Spinal cord (tissue), 10 donors: Measurements from ENCODE around the gene TBC1D22A. TPM values are rescaled to one million over a fixed set of nuclear protein-coding genes. Genes with fewer than 3 reads are reported as not detected.
A peak's percentile ranks its signal among the peaks of the same experiment; 100 is the strongest.

ENCODE experiments used
- DNase-seq, 6 donors: peaks; one replicate each; pipeline versions ENCODE4 v3.0.0 to v3.0.0-alpha.2; 2013 to 2015; ENCODE audit warnings: low spot score in 6 of 6, low read depth in 4 of 6
- H3K27ac ChIP-seq: one replicate; pipeline ENCODE4 v1.5.1; 2013; ENCODE audit warnings: low read depth, low read length, control low read depth
- H3K27me3 ChIP-seq: one replicate; pipeline ENCODE4 v1.6.1; 2013; ENCODE audit warnings: low read length; ENCODE audit not compliant: control insufficient read depth, insufficient read depth
- H3K36me3 ChIP-seq: one replicate; pipeline ENCODE4 v1.6.1; 2013; ENCODE audit warnings: low read length; ENCODE audit not compliant: control insufficient read depth, insufficient read depth
- H3K4me1 ChIP-seq: one replicate; pipeline ENCODE4 v1.6.1; 2013; ENCODE audit warnings: low read length; ENCODE audit not compliant: control insufficient read depth, insufficient read depth
- H3K4me3 ChIP-seq: one replicate; pipeline ENCODE4 v1.5.1; 2013; ENCODE audit warnings: low read depth, low read length, control low read depth
- H3K9me3 ChIP-seq: one replicate; pipeline ENCODE4 v1.6.1; 2013; ENCODE audit warnings: low read length; ENCODE audit not compliant: control insufficient read depth, insufficient read depth
- WGBS: methylation state at CpG from one replicate; pipeline ENCODE4 v1.1.5; 2013; ENCODE audit warnings: missing lambda C conversion rate; ENCODE audit not compliant: insufficient coverage; 5-methylcytosine and 5-hydroxymethylcytosine counted together
- polyA plus RNA-seq, 2 donors: library from polyadenylated mRNA; unstranded; fragments of 120-200 nt; gene quantifications; one replicate each; pipeline ENCODE4 v1.2.1, GENCODE V29; 2013; ENCODE audit not compliant: insufficient read length in 2 of 2
- total RNA-seq, 2 donors: library from RNA; depleted of rRNA in 1 of 2; stranded (reverse); fragments of 120-200 nt in 1 of 2; fragments of >200 nt in 1 of 2; gene quantifications; one replicate each; pipeline versions ENCODE4 v1.2.3 to v1.2.4, GENCODE V29; 2013 to 2014
- donor health status: healthy.

The TBC1D22A gene
- total and polyA plus RNA-seq, 4 donors = 7.1 to 14.6 (median 10.8) TPM

GRCh38 chr22:46968359-46968740 lies 205.9 kb downstream of the TBC1D22A start:
- no peak overlapping the region for H3K4me3 ChIP-seq
- H3K4me1 ChIP-seq = peaks cover 46% of the 10 kb centered on the region
- DNase-seq = no peak
- peaks cover 12% of the 10 kb centered on the region for H3K36me3 ChIP-seq
- no peaks in the 10 kb centered on the region for H3K27me3 ChIP-seq
- H3K9me3 ChIP-seq = no peaks in the 10 kb centered on the region
- WGBS = 97% methylated on average over 26 of the region's 27 CpGs
- no peak overlapping the region for H3K27ac ChIP-seq

- Histone ChIP-seq H3K4me1 (peaks cover 42% of the 10 kb centered on the region), H3K4me3 (no peak overlapping the region)
- WGBS = 95% methylated on average over 4 of the region's 6 CpGs
Observed at GRCh38 chr22:46968848-46969247, 206.4 kb downstream of the TBC1D22A start.

GRCh38 chr22:46969491-46969890 lies 207.0 kb downstream of the TBC1D22A start:
- Histone ChIP-seq H3K4me3 (no peak overlapping the region), H3K4me1 (peaks cover 38% of the 10 kb centered on the region), H3K36me3 (peaks cover 17% of the 10 kb centered on the region), H3K9me3 (no peaks in the 10 kb centered on the region), H3K27ac (no peak overlapping the region), H3K27me3 (no peaks in the 10 kb centered on the region)
- DNase-seq = no peak
- 83% methylated on average over 1 of the region's 4 CpGs for WGBS

More at GRCh38 chr22:46968848-46969247, 206.4 kb downstream of the TBC1D22A start:
- Histone ChIP-seq H3K9me3 (no peaks in the 10 kb centered on the region), H3K27me3 (no peaks in the 10 kb centered on the region), H3K27ac (no peak overlapping the region), H3K36me3 (peaks cover 12% of the 10 kb centered on the region)
- no peak for DNase-seq

GRCh38 chr22:46969961-46970360 lies 207.5 kb downstream of the TBC1D22A start:
- 95% methylated on average over 6 of the region's 6 CpGs for WGBS
- Histone ChIP-seq H3K27me3 (no peaks in the 10 kb centered on the region), H3K9me3 (no peaks in the 10 kb centered on the region), H3K36me3 (peaks cover 21% of the 10 kb centered on the region), H3K27ac (no peak overlapping the region), H3K4me3 (no peak overlapping the region), H3K4me1 (peaks cover 38% of the 10 kb centered on the region)
- DNase-seq = no peak

- Histone ChIP-seq H3K9me3 (no peaks in the 10 kb centered on the region), H3K4me3 (no peak overlapping the region), H3K27me3 (no peaks in the 10 kb centered on the region), H3K36me3 (peaks cover 21% of the 10 kb centered on the region), H3K27ac (no peak overlapping the region), H3K4me1 (peaks cover 38% of the 10 kb centered on the region)
- 72% methylated on average over 9 of the region's 13 CpGs for WGBS
- DNase-seq = no peak
Observed at GRCh38 chr22:46970411-46971098, 208.1 kb downstream of the TBC1D22A start.

- H3K36me3 ChIP-seq = peaks cover 15% of the 10 kb centered on the region
- WGBS = 23% methylated on average over 14 of the region's 17 CpGs
- H3K9me3 ChIP-seq = no peaks in the 10 kb centered on the region
- peak overlapping the region; percentile 45 for H3K27ac ChIP-seq
- DNase-seq = peak in 2 of 6 donors; percentile 63 to 84
- H3K27me3 ChIP-seq = no peaks in the 10 kb centered on the region
- no peak overlapping the region for H3K4me3 ChIP-seq
- peaks cover 32% of the 10 kb centered on the region for H3K4me1 ChIP-seq
Observed at GRCh38 chr22:46971099-46971763, 208.8 kb downstream of the TBC1D22A start.

GRCh38 chr22:46971764-46972125 lies 209.3 kb downstream of the TBC1D22A start:
- Histone ChIP-seq H3K36me3 (peaks cover 20% of the 10 kb centered on the region), H3K27ac (peak overlapping the region; percentile 19), H3K4me1 (peaks cover 30% of the 10 kb centered on the region), H3K4me3 (no peak overlapping the region), H3K27me3 (no peaks in the 10 kb centered on the region), H3K9me3 (no peaks in the 10 kb centered on the region)
- 85% methylated on average over 8 of the region's 8 CpGs for WGBS
- no peak for DNase-seq

GRCh38 chr22:46972256-46972655 lies 209.8 kb downstream of the TBC1D22A start:
- no peak for DNase-seq
- WGBS = 75% methylated on average over 17 of the region's 17 CpGs
- H3K4me1 ChIP-seq = peaks cover 27% of the 10 kb centered on the region
- no peak overlapping the region for H3K27ac ChIP-seq
- peaks cover 21% of the 10 kb centered on the region for H3K36me3 ChIP-seq
- H3K9me3 ChIP-seq = no peaks in the 10 kb centered on the region
- H3K4me3 ChIP-seq = no peak overlapping the region
- no peaks in the 10 kb centered on the region for H3K27me3 ChIP-seq

GRCh38 chr22:46972901-46973831 lies 210.7 kb downstream of the TBC1D22A start:
- H3K4me1 ChIP-seq = peaks cover 24% of the 10 kb centered on the region
- H3K27ac ChIP-seq = no peak overlapping the region
- no peaks in the 10 kb centered on the region for H3K27me3 ChIP-seq
- 91% methylated on average over 15 of the region's 32 CpGs for WGBS
- H3K4me3 ChIP-seq = no peak overlapping the region
- H3K36me3 ChIP-seq = peaks cover 20% of the 10 kb centered on the region
- no peaks in the 10 kb centered on the region for H3K9me3 ChIP-seq
- DNase-seq = no peak
